Large intestine (tissue), 3 donors: Measurements from ENCODE around the gene GTF2A1. TPM values are rescaled to one million over a fixed set of nuclear protein-coding genes. Genes with fewer than 3 reads are reported as not detected.

ENCODE experiments used
- DNase-seq, 2 donors: peaks; one replicate each; pipeline versions ENCODE4 v3.0.0 to v3.0.0-alpha.2; 2013
- H3K27ac ChIP-seq: one replicate; pipeline ENCODE4 v1.5.1; 2013; ENCODE audit warnings: low read length
- H3K27me3 ChIP-seq: 2 replicates; pipeline ENCODE4 v1.6.1; 2013; ENCODE audit warnings: low read length; ENCODE audit not compliant: control insufficient read depth, insufficient read depth
- H3K36me3 ChIP-seq: 2 replicates; pipeline ENCODE4 v1.6.1; 2013; ENCODE audit warnings: low read length; ENCODE audit not compliant: control insufficient read depth, insufficient read depth
- H3K4me1 ChIP-seq: one replicate; pipeline ENCODE4 v1.6.1; 2013; ENCODE audit warnings: low read length; ENCODE audit not compliant: control insufficient read depth, insufficient read depth
- H3K4me3 ChIP-seq: one replicate; pipeline ENCODE4 v1.5.1; 2013; ENCODE audit warnings: low read length
- H3K9me3 ChIP-seq: one replicate; pipeline ENCODE4 v1.6.1; 2013; ENCODE audit warnings: mild to moderate bottlenecking, low read depth, low read length, moderate library complexity; ENCODE audit not compliant: control insufficient read depth
- WGBS: methylation state at CpG from one replicate; pipeline ENCODE4 v1.1.5; 2013; ENCODE audit warnings: low lambda C conversion rate; ENCODE audit not compliant: insufficient coverage; 5-methylcytosine and 5-hydroxymethylcytosine counted together
- polyA plus RNA-seq: library from polyadenylated mRNA; unstranded; fragments of 120-200 nt; gene quantifications from one replicate; pipeline ENCODE4 v1.2.1, GENCODE V29; 2013

GTF2A1 gene
- polyA plus RNA-seq, 1 donor = 20.7 TPM

- H3K4me3 ChIP-seq = peak overlapping the region; percentile 71
Measured at GRCh38 chr14:81169267-81169666, 51.5 kb downstream of the GTF2A1 start.

GRCh38 chr14:81166121-81166520 is 54.6 kb downstream of the GTF2A1 start:
- H3K4me3 ChIP-seq = no peak overlapping the region
- no peaks in the 10 kb centered on the region for H3K9me3 ChIP-seq
- H3K4me1 ChIP-seq = no peaks in the 10 kb centered on the region
- H3K27me3 ChIP-seq = no peaks in the 10 kb centered on the region
- DNase-seq = no peak
- no peaks in the 10 kb centered on the region for H3K36me3 ChIP-seq
- no CpG with 5 or more reads among the region's 2 CpGs for whole genome bisulfite sequencing
- H3K27ac ChIP-seq = no peak overlapping the region

More at GRCh38 chr14:81169267-81169666, 51.5 kb downstream of the GTF2A1 start:
- no peaks in the 10 kb centered on the region for H3K27me3 ChIP-seq
- H3K4me1 ChIP-seq = no peaks in the 10 kb centered on the region
- no peaks in the 10 kb centered on the region for H3K9me3 ChIP-seq
- no peaks in the 10 kb centered on the region for H3K36me3 ChIP-seq
- peak overlapping the region; percentile 95 for H3K27ac ChIP-seq
- WGBS = no CpG with 5 or more reads among the region's 4 CpGs
- DNase-seq = no peak

GRCh38 chr14:81165188-81165587 is 55.6 kb downstream of the GTF2A1 start:
- WGBS = no CpG with 5 or more reads among the region's 4 CpGs

GRCh38 chr14:81164167-81164774 is 56.5 kb downstream of the GTF2A1 start:
- DNase-seq = peak; percentile 25 to 40
- WGBS = no CpG with 5 or more reads among the region's 1 CpG
- no peaks in the 10 kb centered on the region for H3K27me3 ChIP-seq

More at GRCh38 chr14:81165188-81165587, 55.6 kb downstream of the GTF2A1 start:
- Histone ChIP-seq H3K27me3 (no peaks in the 10 kb centered on the region), H3K4me1 (no peaks in the 10 kb centered on the region), H3K4me3 (no peak overlapping the region), H3K9me3 (no peaks in the 10 kb centered on the region), H3K36me3 (no peaks in the 10 kb centered on the region), H3K27ac (no peak overlapping the region)
- peak; percentile 26 to 49 for DNase-seq

GRCh38 chr14:81162941-81163340 is 57.8 kb downstream of the GTF2A1 start:
- H3K27me3 ChIP-seq = no peaks in the 10 kb centered on the region
- H3K4me1 ChIP-seq = no peaks in the 10 kb centered on the region
- no peaks in the 10 kb centered on the region for H3K9me3 ChIP-seq
- H3K4me3 ChIP-seq = no peak overlapping the region
- WGBS = no CpG with 5 or more reads among the region's 3 CpGs
- DNase-seq = no peak
- H3K36me3 ChIP-seq = no peaks in the 10 kb centered on the region
- no peak overlapping the region for H3K27ac ChIP-seq

More at GRCh38 chr14:81164167-81164774, 56.5 kb downstream of the GTF2A1 start:
- Histone ChIP-seq H3K36me3 (no peaks in the 10 kb centered on the region), H3K9me3 (no peaks in the 10 kb centered on the region), H3K27ac (no peak overlapping the region), H3K4me3 (no peak overlapping the region), H3K4me1 (no peaks in the 10 kb centered on the region)

GRCh38 chr14:81161749-81162148 is 59.0 kb downstream of the GTF2A1 start:
- Histone ChIP-seq H3K27me3 (no peaks in the 10 kb centered on the region), H3K9me3 (no peaks in the 10 kb centered on the region), H3K4me3 (no peak overlapping the region), H3K27ac (no peak overlapping the region), H3K36me3 (no peaks in the 10 kb centered on the region), H3K4me1 (no peaks in the 10 kb centered on the region)
- no peak for DNase-seq
- no CpG with 5 or more reads among the region's 1 CpG for WGBS

- WGBS = 92% methylated on average over 2 of the region's 7 CpGs
- Histone ChIP-seq H3K36me3 (no peaks in the 10 kb centered on the region), H3K27ac (no peak overlapping the region), H3K9me3 (no peaks in the 10 kb centered on the region), H3K27me3 (no peaks in the 10 kb centered on the region), H3K4me3 (no peak overlapping the region), H3K4me1 (no peaks in the 10 kb centered on the region)
- DNase-seq = no peak
Measured at GRCh38 chr14:81161088-81161487, 59.7 kb downstream of the GTF2A1 start.

GRCh38 chr14:81157431-81157830 is 63.3 kb downstream of the GTF2A1 start:
- H3K27ac ChIP-seq = no peak overlapping the region
- no peaks in the 10 kb centered on the region for H3K4me1 ChIP-seq
- H3K27me3 ChIP-seq = no peaks in the 10 kb centered on the region
- DNase-seq = no peak
- H3K36me3 ChIP-seq = no peaks in the 10 kb centered on the region
- no peaks in the 10 kb centered on the region for H3K9me3 ChIP-seq
- 90% methylated on average over 1 of the region's 1 CpG for WGBS
- H3K4me3 ChIP-seq = no peak overlapping the region

- Histone ChIP-seq H3K36me3 (no peaks in the 10 kb centered on the region), H3K27ac (no peak overlapping the region), H3K27me3 (no peaks in the 10 kb centered on the region), H3K4me3 (no peak overlapping the region), H3K9me3 (no peaks in the 10 kb centered on the region), H3K4me1 (no peaks in the 10 kb centered on the region)
- WGBS = no CpG with 5 or more reads among the region's 1 CpG
- no peak for DNase-seq
Measured at GRCh38 chr14:81153187-81153586, 67.6 kb downstream of the GTF2A1 start.

GRCh38 chr14:81148635-81149034 is 72.1 kb downstream of the GTF2A1 start:
- H3K27me3 ChIP-seq = no peaks in the 10 kb centered on the region
- 30% methylated on average over 2 of the region's 4 CpGs for WGBS
- no peak for DNase-seq
- H3K36me3 ChIP-seq = no peaks in the 10 kb centered on the region
- no peak overlapping the region for H3K27ac ChIP-seq
- no peaks in the 10 kb centered on the region for H3K4me1 ChIP-seq
- H3K4me3 ChIP-seq = no peak overlapping the region
- H3K9me3 ChIP-seq = no peaks in the 10 kb centered on the region
